ENCODE results near the gene EXOSC3. TPM values are rescaled to one million over a fixed set of nuclear protein-coding genes. Genes with fewer than 3 reads are reported as not detected.

Gene EXOSC3
- total RNA-seq: 27.1 and 54.9 TPM in 2 replicates

DNA sequence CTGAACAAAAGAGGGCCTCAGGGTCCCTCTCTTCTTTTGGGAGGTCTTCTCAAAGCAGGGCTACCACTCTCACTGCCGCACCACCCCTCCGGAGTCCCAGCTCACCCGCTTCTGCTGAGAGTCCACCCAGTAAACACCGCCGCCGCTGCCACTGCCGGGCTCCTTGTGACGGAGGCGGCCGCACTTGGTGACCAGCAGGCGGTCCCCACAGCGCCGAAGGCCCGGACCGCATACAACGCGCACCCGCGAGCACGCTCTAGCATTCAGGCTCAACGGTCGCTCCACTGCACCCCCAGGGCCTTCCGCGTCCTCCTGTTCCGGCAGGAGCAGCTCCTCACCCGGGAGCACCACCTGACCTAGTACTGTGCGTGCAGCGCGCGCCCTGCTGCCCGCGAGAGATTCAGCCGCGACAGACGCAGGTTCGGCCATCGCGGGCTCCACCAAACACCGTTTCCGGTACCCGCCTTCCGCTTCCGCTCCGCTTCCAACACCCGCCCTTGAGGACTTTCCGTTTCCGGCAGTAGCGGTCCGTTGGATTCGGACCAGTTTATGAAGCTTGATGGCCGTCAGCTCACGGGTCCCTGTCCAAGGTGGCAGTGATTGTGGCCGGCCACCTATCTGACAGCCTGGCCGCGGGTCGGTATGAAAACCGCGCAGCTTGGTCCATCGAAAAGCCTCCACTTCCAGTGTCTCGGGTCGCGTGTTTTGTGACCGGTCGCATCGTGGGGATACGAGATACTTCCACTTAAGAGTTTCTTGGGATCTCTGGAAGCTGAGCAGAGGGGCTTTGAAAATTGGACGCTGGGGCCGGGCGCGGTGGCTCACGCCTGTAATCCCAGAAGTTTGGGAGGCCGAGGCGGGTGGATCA lies at the start of gene EXOSC3:
TSS of gene EXOSC3 (minus strand) at position 449 of the 868 bp plus-strand sequence. CDS start at position 429, 20 bp downstream.

DNA sequence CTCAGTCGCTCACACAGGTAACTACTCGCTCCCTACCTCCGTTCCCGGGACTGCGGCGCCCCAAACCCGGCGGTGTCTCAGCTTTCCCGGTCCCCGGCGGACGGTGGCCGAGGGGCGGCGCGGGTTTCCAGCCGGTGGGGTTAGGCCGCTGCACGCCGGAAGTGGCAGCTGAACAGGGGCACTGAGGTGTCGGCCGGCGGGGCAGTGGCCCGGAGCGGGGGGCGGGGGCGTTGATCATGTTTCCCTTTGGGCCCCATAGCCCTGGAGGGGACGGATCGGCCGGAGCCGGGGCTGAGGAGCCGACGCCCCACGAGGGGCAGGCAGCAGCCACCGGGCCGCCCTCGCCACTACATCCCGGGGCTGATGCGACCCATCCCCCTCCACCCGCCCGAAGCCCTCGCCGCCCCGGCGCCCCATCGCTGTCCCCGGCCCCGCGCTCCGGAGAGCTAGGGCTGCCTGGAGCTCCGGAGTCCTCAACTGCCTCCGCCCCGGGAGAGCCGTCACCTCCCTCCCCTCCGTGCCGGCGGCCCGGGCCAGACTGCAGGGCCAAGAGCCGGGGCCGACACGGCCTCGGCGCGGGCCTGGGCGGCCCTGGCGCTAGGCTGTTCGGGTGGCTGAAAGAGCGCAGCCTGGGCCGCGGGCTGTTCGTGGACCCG lies 15.9 kb upstream of the EXOSC3 start, which contains the start of gene DCAF10:
TSS of gene DCAF10 (plus strand) at position 167 of the 656 bp plus-strand sequence. CDS start at position 237, 70 bp downstream.

GRCh38 chr9:37753489-37754190 lies 31.2 kb downstream of the EXOSC3 start, which contains the start of gene TRMT10B:
Gene TRMT10B (plus strand): TSS chr9:37753805. CDS start chr9:37761932, 8,127 bp downstream.

Other genes with a start within 250 kb of the EXOSC3 start
- 5.5 and 9.0 TPM in 2 replicates for gene FBXO10, start 208.7 kb downstream of the EXOSC3 start, total RNA-seq
- 139 and 163 TPM in 2 replicates for gene TOMM5, start 192.5 kb downstream of the EXOSC3 start, total RNA-seq
- gene FRMPD1, start 134.1 kb downstream of the EXOSC3 start, total RNA-seq: under 0.01 TPM in 2 replicates
- gene TRMT10B, start 31.3 kb downstream of the EXOSC3 start, total RNA-seq: 2.6 and 3.9 TPM in 2 replicates
- gene DCAF10, start 15.7 kb upstream of the EXOSC3 start, total RNA-seq: 9.6 and 9.8 TPM in 2 replicates
- gene SLC25A51, start 119.1 kb upstream of the EXOSC3 start, total RNA-seq: 41.8 and 49.3 TPM in 2 replicates

Measured in myometrial cell (primary cell).